IMR-90 (cell line): Measurements from ENCODE around the gene ATP10B. TPM values are rescaled to one million over a fixed set of nuclear protein-coding genes. Genes with fewer than 3 reads are reported as not detected.

Source experiments
- ATAC-seq: fragments of 200-7000 bp; cut with Tn5 transposase; 2 replicates; pipeline ENCODE4 v1.9.1; 2020; ENCODE audit warnings: low read depth, mild to moderate bottlenecking, moderate library complexity
- BruUV-seq: library from RNA; stranded (reverse); fragments of 400-500 nt; replicated peaks from 2 replicates; lab custom pipeline; 2021; lab: Mats Ljungman, UMichigan
- CTCF ChIA-PET: fragments of 300-600 bp; formaldehyde crosslinking; extraction: SDS; loops from one replicate; lab custom pipeline; 2021; ENCODE audit warnings: antibody characterized with exemption; lab: Yijun Ruan, JAX
- POLR2A ChIA-PET: fragments of 300-600 bp; sonication (Branson Sonifier 250); formaldehyde crosslinking; loops from one replicate; lab custom pipeline; 2022; ENCODE audit warnings: antibody characterized with exemption; ENCODE audit not compliant: unreplicated experiment; lab: Charles Lee
- DNase-seq: peaks from one replicate; pipeline ENCODE4 v3.0.0; 2013
- H2AFZ ChIP-seq: replicated peaks from 2 replicates; pipeline ENCODE3; 2013; ENCODE audit warnings: low read length, mild to moderate bottlenecking; ENCODE audit not compliant: poor library complexity
- H2AK5ac ChIP-seq: 2 replicates; pipeline ENCODE4 v1.6.1; 2013; ENCODE audit warnings: low read depth, low read length, inconsistent platforms
- H2AK9ac ChIP-seq: replicated peaks from 2 replicates; pipeline ENCODE3; 2013; ENCODE audit warnings: mild to moderate bottlenecking, low read depth, low read length, moderate library complexity; ENCODE audit not compliant: poor library complexity
- H2BK120ac ChIP-seq: 2 replicates; pipeline ENCODE4 v1.6.1; 2013; ENCODE audit warnings: low read depth, low read length, inconsistent platforms
- H2BK15ac ChIP-seq: 3 replicates; pipeline ENCODE4 v1.6.1; 2013; ENCODE audit warnings: low read depth, low read length, inconsistent platforms
- H2BK20ac ChIP-seq: 2 replicates; pipeline ENCODE4 v1.6.1; 2013; ENCODE audit warnings: low read depth, mild to moderate bottlenecking, inconsistent platforms, low read length, moderate library complexity
- H2BK5ac ChIP-seq: 2 replicates; pipeline ENCODE4 v1.6.1; 2013; ENCODE audit warnings: mild to moderate bottlenecking, low read depth, low read length, inconsistent platforms; ENCODE audit not compliant: poor library complexity, severe bottlenecking
- H3K14ac ChIP-seq: replicated peaks from 2 replicates; pipeline ENCODE4 v1.6.1; 2013; ENCODE audit warnings: low read depth, low read length, inconsistent platforms
- H3K18ac ChIP-seq: 2 replicates; pipeline ENCODE4 v1.6.1; 2013; ENCODE audit warnings: low read depth, low read length, control low read depth
- H3K23ac ChIP-seq: 2 replicates; pipeline ENCODE4 v1.6.1; 2013; ENCODE audit warnings: low read depth, low read length, inconsistent platforms
- H3K27ac ChIP-seq: 2 replicates; pipeline ENCODE4 v1.5.1; 2013; ENCODE audit warnings: mild to moderate bottlenecking, control low read depth, low read length; ENCODE audit not compliant: insufficient read depth
- H3K27me3 ChIP-seq: 2 replicates; pipeline ENCODE4 v1.6.1; 2013; ENCODE audit warnings: low read length; ENCODE audit not compliant: control insufficient read depth, insufficient read depth
- H3K36me3 ChIP-seq: 2 replicates; pipeline ENCODE4 v1.6.1; 2013; ENCODE audit warnings: low read length, mixed read lengths; ENCODE audit not compliant: control insufficient read depth, insufficient read depth
- H3K4ac ChIP-seq: 2 replicates; pipeline ENCODE4 v1.6.1; 2013; ENCODE audit warnings: low read depth, low read length, inconsistent platforms
- H3K4me1 ChIP-seq: 2 replicates; pipeline ENCODE4 v1.6.1; 2013; ENCODE audit warnings: low read length, mixed read lengths; ENCODE audit not compliant: control insufficient read depth, insufficient read depth
- H3K4me2 ChIP-seq: 2 replicates; pipeline ENCODE4 v1.6.1; 2013; ENCODE audit warnings: low read depth, mild to moderate bottlenecking, control low read depth, low read length, moderate library complexity
- H3K4me3 ChIP-seq: 2 replicates; pipeline ENCODE4 v1.5.1; 2013; ENCODE audit warnings: low read depth, mild to moderate bottlenecking, control low read depth, low read length, moderate library complexity; ENCODE audit not compliant: insufficient read depth
- H3K56ac ChIP-seq: 2 replicates; pipeline ENCODE4 v1.6.1; 2013; ENCODE audit warnings: low read length, inconsistent platforms; ENCODE audit not compliant: insufficient read depth; ENCODE audit errors: extremely low read depth
- H3K79me1 ChIP-seq, 2 experiments: 2 replicates each; pipeline ENCODE4 v1.6.1; 2013; ENCODE audit warnings: low read length in 2 of 2, inconsistent platforms in 1 of 2, low read depth in 1 of 2
- H3K9ac ChIP-seq: 2 replicates; pipeline ENCODE4 v1.6.1; 2013; ENCODE audit warnings: low read depth, low read length, control low read depth
- H3K9me1 ChIP-seq: 2 replicates; pipeline ENCODE4 v1.6.1; 2013; ENCODE audit warnings: low read length, inconsistent platforms; ENCODE audit not compliant: insufficient read depth
- H3K9me3 ChIP-seq: 2 replicates; pipeline ENCODE4 v1.6.1; 2013; ENCODE audit warnings: low read length; ENCODE audit not compliant: control insufficient read depth, insufficient read depth
- H4K20me1 ChIP-seq: 2 replicates; pipeline ENCODE4 v1.6.1; 2013; ENCODE audit warnings: low read length, inconsistent platforms; ENCODE audit not compliant: insufficient read depth
- H4K5ac ChIP-seq: 2 replicates; pipeline ENCODE4 v1.6.1; 2013; ENCODE audit warnings: mild to moderate bottlenecking, low read depth, low read length, control low read depth
- H4K8ac ChIP-seq, 2 experiments: 2 replicates each; pipeline ENCODE4 v1.6.1; 2013; ENCODE audit warnings: low read depth in 2 of 2, low read length in 2 of 2, control low read depth in 1 of 2, inconsistent platforms in 1 of 2
- H4K91ac ChIP-seq: 2 replicates; pipeline ENCODE4 v1.6.1; 2013; ENCODE audit warnings: low read depth, low read length, inconsistent platforms; ENCODE audit not compliant: insufficient read depth
- BHLHE40 ChIP-seq: fragments of 150-350 bp; IDR thresholded peaks from 2 replicates; pipeline ENCODE4 v1.6.1; 2016; ENCODE audit warnings: mild to moderate bottlenecking, low read depth, low read length
- CEBPB ChIP-seq: IDR thresholded peaks from 2 replicates; pipeline ENCODE4 v1.6.1; 2012; ENCODE audit warnings: low read depth, low read length, improper control_type of control experiment
- FOS ChIP-seq: fragments of 150-350 bp; IDR thresholded peaks from 2 replicates; pipeline ENCODE4 v1.6.1; 2016; ENCODE audit warnings: low read depth, low read length
- RCOR1 ChIP-seq: IDR thresholded peaks from 2 replicates; pipeline ENCODE4 v1.6.1; 2012; ENCODE audit warnings: mild to moderate bottlenecking, low read length, improper control_type of control experiment; ENCODE audit not compliant: insufficient replicate concordance
- RFX5 ChIP-seq: IDR thresholded peaks from 2 replicates; pipeline ENCODE4 v1.8.0; 2012; ENCODE audit warnings: low read depth, mild to moderate bottlenecking, low read length, moderate library complexity
- SMC3 ChIP-seq: fragments of 150-350 bp; IDR thresholded peaks from 2 replicates; pipeline ENCODE4 v1.6.1; 2016; ENCODE audit warnings: low read depth, mild to moderate bottlenecking, antibody characterized with exemption, low read length, moderate library complexity
- dilution Hi-C: fragments of 300-500 bp; cut with HindIII; formaldehyde crosslinking; loops from one replicate; pipeline ENCODE4 v1.14.3; 2018; ENCODE audit warnings: low sequenced_read_pairs; ENCODE audit not compliant: unreplicated experiment
- in situ Hi-C: fragments of 300-500 bp; cut with MboI; formaldehyde crosslinking; loops from 3 replicates; pipeline ENCODE4 v1.14.3; 2019; ENCODE audit warnings: low sequenced_read_pairs, inconsistent platforms, mixed read lengths
- intact Hi-C: fragments of 100-400 bp; cut with micrococcal nuclease; formaldehyde crosslinking; loops from 2 replicates; pipeline ENCODE4 v1.10.0; 2022
- polyA plus RNA-seq, 3 experiments: library from polyadenylated mRNA; depleted of rRNA; stranded (reverse); fragments of >200 nt; gene quantifications; 2 replicates each; pipeline ENCODE4 v1.2.3, GENCODE V29; 2012; ENCODE audit warnings: low replicate concordance in 1 of 3
- total RNA-seq: library from RNA; depleted of rRNA; stranded (reverse); fragments of >200 nt; gene quantifications from 2 replicates; pipeline ENCODE4 v1.2.3, GENCODE V29; 2012

Gene ATP10B
- total and polyA plus RNA-seq, 2 of the 4 experiments (the other 2 are of a cell fraction): not detected

GRCh38 chr5:160701403-160701802 is 150.6 kb downstream of the ATP10B start:
- ChIA-PET POLR2A (no interaction called here), CTCF (no interaction called here)
- no peak overlapping the region for H3K9ac ChIP-seq
- H3K14ac ChIP-seq: no peak overlapping the region
- H2AK5ac ChIP-seq: no peak overlapping the region
- H2AFZ ChIP-seq: no peak overlapping the region
- H3K27me3 ChIP-seq: no peaks in the 10 kb centered on the region
- no peak overlapping the region for H3K56ac ChIP-seq
- H4K5ac ChIP-seq: no peak overlapping the region
- no peak overlapping the region for H4K91ac ChIP-seq
- no peak overlapping the region for H3K27ac ChIP-seq
- no peak overlapping the region for H3K18ac ChIP-seq
- TF ChIP-seq FOS (no peak), BHLHE40 (no peak), RCOR1 (no peak), CEBPB (no peak), SMC3 (no peak), RFX5 (no peak)
- H3K4me2 ChIP-seq: no peak overlapping the region
- no peak for ATAC-seq
- DNase-seq: no peak
- no peaks in the 10 kb centered on the region for H3K79me1 ChIP-seq
- no peak overlapping the region for H2BK15ac ChIP-seq
- no peak overlapping the region for H3K4me3 ChIP-seq
- no peaks in the 10 kb centered on the region for H3K9me1 ChIP-seq
- in situ Hi-C loops: no loop called here
- H2BK5ac ChIP-seq: no peak overlapping the region
- H4K8ac ChIP-seq: no peak overlapping the region
- H2AK9ac ChIP-seq: no peak overlapping the region
- no TSS peak for BruUV-seq
- H3K4ac ChIP-seq: no peak overlapping the region
- H3K4me1 ChIP-seq: no peaks in the 10 kb centered on the region
- H2BK20ac ChIP-seq: no peak overlapping the region
- no peak overlapping the region for H2BK120ac ChIP-seq
- intact Hi-C loops: no loop called here
- no peak overlapping the region for H3K23ac ChIP-seq
- H3K9me3 ChIP-seq: peaks cover 15% of the 10 kb centered on the region
- no peaks in the 10 kb centered on the region for H4K20me1 ChIP-seq
- dilution Hi-C loops: no loop called here
- no peaks in the 10 kb centered on the region for H3K36me3 ChIP-seq
